GM19468 (cell line): ENCODE measurements around the gene TMEM258.

Source experiments
- ATAC-seq: cut with Tn5 transposase; IDR thresholded peaks from one replicate; pipeline ENCODE4 v1.9.1; 2021; ENCODE audit warnings: mild to moderate bottlenecking, moderate library complexity, moderate number of reproducible peaks; ENCODE audit not compliant: unreplicated experiment; ENCODE audit errors: extremely low read depth

TMEM258 gene

GRCh38 chr11:61762223-61762615, 30.2 kb downstream of the TMEM258 start:
- ATAC-seq: no peak

- ATAC-seq: no peak
Measured at GRCh38 chr11:61761440-61762222, 30.8 kb downstream of the TMEM258 start.

GRCh38 chr11:61760946-61761345, 31.5 kb downstream of the TMEM258 start:
- ATAC-seq: no peak

DNA sequence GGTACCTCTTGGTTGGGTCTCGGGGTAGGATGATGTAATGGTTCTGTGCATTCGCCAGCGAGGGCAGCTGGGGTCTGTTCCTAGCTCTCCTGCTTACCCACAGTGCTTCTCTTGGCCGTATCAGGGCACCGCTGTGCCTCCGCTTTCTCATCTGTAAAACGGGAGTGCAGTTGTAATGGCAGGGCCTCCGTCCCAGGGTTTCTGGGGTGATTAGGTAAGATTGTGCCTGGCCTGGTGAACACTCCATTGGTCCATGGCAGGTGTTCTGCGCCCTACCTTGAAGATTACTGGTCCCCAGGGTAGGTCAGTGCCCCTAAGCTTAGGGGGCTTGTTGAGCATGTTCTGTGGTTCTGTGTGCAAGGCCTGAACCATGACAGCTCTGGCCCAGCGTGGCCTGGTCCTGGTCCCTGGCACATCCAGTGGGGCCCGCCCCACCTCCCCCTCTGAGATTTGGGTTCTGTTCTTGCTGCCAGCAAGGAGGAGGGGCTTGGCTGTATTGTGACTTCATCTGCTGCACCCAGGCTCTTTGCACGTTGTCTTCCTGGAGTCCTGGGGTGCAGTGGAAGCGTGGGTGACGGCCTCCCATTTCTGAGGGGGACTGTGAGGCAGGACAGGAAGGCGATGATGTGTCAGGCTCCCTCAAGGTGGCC, 35.1 kb downstream of the TMEM258 start:
- no peak for ATAC-seq

DNA sequence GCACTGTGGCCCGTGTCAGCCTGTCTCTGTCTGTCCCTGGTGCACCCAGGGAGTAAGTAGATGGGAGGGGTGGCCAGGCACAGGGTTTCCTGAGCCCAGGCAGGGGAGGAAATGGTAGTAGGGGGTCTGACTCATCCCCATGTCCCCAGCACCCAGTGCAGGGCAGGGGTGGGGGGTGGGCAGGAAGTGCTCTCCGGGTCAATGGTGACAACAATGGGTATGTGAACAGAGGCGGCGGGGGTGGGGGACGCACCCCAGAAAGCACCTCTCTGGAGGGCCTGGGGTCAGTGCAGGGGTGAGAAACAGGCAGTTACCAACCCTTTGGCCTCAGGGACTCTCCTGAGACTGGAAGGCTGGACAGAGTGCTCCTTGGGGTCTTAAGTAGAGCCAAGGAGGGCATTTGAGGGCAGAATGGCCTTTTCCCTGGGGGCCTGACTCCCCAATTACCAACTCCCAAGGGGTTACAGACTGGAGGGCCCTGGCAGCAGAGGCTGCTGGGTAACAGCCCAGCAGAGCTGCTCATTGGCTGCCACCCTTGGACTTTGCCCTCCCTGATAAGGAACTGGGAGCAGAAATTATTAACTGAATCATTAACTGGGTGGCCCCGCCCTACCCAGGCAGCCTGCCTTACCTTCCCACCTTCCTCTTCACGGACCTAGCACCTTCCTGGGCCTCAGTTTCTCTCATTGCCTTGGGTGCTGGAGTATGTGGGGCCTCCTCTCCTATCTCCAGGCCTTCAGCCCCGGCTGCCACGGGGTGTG, 35.8 kb downstream of the TMEM258 start:
- no peak for ATAC-seq

DNA sequence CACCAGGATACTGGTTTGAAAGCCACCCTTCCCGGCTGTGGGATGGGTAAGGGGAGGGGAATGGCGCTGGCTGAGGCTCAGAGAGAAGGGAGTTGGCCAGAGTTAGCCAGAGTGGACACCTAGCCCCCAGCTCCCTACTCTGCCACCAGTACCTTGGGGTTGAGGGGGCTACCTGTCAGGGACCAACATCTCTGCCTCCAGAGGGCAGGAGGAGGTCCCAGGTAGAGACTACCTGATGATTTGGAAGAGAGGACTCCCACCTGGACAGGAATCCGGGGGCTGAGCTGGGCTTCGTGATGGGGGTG, 36.3 kb downstream of the TMEM258 start:
- ATAC-seq: no peak

GRCh38 chr11:61754534-61755482, 37.6 kb downstream of the TMEM258 start:
- ATAC-seq: no peak

DNA sequence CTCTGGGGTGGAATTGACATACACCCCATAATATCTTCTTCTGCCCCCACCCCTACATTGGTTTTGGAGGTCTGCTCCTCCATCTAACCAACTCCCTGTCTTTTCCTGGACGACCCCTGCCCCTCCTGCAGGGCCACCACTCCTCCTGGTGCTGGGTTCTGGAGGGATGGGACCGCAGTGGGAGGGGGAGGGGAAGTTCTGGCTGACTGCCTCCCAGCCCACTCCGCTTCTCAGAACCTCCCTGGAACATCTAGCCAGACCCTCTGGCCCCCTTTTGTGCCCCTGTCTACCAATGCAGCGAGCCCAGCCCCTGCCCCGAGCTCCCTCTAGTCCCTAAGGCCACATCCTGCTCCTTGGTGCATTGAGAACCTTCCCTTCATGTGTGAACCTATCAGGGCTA, 38.7 kb downstream of the TMEM258 start:
- ATAC-seq: no peak

DNA sequence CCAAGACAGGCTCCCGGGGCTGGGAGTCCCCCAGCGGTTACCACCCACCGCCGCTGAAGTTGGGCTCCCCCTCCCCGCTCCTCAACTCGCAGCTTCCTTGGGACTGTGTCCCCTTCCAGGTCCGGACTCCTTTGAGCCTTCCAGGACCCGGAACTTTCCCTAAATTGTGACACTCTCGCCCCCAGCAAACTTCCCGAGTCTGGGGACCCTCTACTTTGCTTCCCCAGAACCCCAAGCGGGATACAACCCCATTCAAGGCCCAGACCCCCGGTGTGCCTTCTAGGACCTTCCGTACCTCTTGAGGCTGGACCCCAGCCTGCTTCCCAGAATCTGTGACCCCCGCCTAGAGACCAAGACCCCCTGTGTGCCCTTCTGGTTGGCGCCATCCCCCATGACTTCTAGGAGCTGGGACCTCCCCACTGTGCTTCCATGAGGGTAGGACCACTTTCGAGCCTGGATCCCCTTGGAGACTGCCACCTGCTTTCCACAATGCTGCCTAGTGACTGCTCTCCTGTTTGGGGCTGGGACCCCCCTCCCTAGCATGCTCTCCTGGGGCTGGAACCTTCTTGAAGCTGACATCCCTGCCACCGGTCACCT, 39.4 kb downstream of the TMEM258 start:
- ATAC-seq: no peak

DNA sequence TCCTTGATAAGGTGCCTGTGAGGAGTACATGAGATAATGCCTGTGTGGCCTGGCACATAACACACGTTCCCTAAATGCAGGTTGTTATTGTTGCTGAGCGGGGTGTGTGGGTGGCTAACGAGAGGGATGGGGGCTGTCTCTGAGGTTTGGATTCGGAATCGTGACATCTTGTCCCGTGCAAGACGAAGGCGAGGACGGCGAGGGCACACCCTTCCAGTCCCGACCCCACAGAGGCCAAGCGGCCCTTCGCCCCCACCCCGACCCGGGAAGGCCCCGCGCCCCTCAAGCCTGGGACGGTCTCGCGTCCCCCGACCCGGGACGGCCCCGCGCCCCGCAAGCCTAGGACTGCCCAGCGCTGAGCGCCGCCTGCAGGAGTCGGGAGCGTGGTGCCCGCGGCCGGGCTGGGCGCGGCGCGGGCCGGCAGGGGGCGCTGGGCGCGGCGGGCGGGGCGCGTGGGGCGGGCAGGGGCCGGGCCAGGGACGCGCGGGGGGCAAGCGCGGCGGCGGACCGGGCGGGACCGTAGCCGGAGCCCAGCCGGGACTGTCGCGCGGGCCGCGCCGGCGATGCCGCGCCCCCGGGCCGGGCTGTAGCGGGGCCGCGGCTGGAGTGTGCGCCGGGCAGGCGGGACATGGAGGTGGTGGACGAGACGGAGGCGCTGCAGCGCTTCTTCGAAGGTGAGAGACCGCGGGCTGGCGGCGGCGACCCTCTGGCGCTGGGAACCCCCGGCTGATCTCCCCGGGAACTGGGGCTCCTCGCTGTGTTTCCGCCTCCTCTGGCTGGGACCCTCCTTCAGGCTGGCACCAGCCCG, 40.1 kb downstream of the TMEM258 start, which contains the start of gene MYRF:
Gene MYRF, plus strand, starts transcription at position 520 of the 808 bp plus-strand sequence. Its CDS starts 109 bp downstream, at position 629.
- no peak for ATAC-seq

GRCh38 chr11:61751384-61751783, 41.0 kb downstream of the TMEM258 start:
- ATAC-seq: no peak

GRCh38 chr11:61750631-61751273, 41.6 kb downstream of the TMEM258 start:
- ATAC-seq: no peak

DNA sequence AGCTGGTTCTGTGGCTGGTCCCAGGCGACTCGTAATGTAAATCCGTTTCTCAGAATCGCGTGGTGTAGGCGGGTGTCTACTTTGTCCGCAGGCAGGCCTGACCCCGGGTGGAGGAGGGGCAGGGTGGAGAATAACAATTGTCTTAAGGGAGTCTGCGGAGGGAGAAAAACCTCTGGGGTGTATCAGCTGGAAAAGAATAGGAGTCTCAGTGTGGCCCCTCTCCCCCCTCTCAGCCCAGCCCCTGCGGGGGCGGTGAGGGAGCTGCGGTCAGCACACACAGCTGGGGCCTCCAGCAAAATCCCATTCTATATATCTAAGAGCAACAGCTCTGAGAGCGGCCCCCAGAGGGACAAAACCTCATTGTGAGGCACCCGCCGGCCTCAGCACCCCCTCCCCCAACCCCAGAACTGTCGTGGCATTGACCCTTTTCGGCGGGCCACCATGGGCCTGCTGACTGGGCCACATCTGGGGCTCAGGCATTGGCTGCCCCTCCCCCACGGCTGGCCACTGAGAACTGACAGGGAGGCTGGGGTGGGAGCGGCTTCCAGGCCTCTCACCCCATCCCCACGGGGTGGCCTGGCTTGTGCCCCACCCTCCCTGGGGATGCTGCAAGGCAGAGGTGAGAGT, 42.7 kb downstream of the TMEM258 start:
- no peak for ATAC-seq

DNA sequence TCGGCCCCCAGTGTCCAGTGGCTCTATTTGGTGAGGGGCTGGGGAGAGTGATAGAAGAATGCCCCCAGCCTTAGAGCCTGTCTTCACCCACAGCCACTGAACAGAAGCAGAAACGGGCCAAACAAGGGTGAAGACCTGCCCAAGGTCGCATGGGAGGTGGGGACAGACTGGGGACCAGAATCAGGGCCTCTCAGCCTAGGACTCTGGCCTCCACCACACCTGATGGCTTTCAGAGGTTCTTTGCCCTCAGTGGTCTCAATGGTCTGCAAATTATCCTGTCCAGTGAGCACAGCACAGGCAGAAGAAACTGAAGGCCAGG, 44.5 kb downstream of the TMEM258 start:
- ATAC-seq: no peak

DNA sequence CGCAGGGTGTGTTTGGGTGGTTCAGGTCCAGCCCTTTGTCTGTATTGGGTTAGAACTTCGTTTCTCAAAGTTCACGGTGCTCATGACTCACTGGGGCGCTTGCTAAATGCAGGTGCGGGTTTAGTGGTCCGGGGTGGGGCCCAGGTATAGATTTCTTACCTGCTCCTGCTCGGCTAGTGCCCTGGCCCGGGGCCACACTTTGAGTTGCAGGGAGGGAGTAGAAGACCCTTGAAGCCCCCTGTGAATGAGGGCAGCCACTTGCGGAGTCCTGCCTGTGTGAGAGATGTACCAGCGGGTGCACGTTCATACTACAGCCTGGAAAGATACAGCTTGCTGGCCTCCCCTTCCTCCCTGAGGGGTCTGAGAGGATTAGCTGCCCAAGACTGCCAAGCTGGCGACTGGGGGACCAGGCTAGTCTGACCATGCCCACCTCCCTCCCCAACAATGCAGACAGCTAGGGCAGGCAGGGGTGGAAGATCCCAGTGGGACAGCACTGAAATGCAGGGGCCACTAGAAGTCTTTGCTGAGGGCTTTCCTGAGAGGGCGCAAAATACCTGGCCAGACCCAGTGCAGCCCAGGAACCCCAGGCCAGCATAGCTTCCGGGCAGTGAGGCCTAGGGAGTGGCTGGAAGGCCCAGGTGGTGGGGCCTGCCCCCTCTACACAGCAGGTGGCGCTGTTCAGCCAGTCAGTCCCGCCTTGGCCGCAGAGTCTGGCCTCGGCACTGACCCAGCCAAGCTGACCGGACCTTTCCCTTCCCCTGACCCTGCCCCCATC, 45.0 kb downstream of the TMEM258 start:
- no peak for ATAC-seq

GRCh38 chr11:61746442-61747191, 45.8 kb downstream of the TMEM258 start:
- no peak for ATAC-seq
